Measurements from ENCODE around the gene SLC2A14. TPM values are rescaled to one million over a fixed set of nuclear protein-coding genes. Genes with fewer than 3 reads are reported as not detected.
"Not testable (repeated sequence)": the region's sequence is repeated elsewhere in the genome, so short reads cannot be mapped to it uniquely, and the experiment has no call there.

SLC2A14 gene
- total RNA-seq = not detected

DNA sequence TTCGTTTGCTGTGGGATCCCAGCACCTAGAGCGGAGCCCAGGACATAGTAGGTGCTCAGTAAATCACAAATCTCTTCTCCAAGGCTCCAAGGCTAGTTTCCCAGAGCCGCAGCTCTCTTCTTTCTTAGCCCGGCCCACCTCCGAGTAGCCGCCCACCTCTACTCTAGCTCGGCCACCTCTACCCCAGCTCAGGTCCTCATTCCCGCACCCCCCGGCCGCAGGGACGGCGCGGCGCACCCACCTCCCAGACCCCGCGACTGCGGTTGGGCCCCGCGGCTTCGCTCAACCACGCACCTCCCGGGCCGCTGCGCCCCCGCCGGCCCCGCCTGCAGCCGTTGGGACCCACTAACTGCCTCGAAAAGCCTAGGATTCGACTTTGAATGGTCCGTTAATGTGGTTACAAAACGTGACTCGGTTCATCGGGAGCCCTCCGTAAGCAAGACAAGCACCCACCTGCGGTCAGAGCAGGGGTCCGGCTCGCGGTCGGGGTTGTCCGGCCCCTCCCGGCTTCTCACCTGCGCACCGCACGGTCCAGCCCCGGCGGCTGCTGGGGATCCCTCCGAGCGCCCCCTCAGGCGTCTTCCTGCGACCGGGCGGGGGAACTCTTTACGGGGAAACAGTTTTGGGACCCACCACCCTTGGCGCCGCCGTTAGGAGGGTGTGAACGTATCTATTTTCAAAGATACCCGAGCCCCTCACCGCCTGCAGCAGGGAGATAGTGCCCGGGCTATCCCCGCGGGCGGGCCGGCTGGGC, at the start of gene SLC2A14:
Gene SLC2A14 (minus strand): TSS at position 350 of the 754 bp plus-strand sequence. CDS start 3,035 bp downstream, outside the sequence.
- DNase-seq = no peak

DNA sequence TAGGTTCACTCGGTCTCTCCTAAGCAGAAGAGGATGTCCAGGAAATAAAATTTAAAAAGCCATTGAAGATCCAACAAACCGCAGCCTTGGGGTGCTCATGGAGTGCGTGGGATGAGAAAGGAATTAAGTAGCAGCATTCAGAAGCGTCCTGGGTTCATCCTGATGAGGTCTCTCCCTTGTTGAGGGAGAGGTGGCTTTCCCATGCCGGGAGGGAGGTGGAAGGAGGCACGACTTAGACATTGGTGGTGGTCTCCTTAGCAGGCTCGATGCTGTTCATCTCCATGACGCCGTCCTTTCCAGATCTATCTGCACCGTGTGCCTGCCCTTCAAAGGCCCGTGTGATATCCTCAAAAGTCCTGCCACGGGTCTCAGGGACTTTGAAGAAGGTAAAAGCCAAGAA, 48.5 kb upstream of the SLC2A14 start:
- not testable (repeated sequence) for DNase-seq

DNA sequence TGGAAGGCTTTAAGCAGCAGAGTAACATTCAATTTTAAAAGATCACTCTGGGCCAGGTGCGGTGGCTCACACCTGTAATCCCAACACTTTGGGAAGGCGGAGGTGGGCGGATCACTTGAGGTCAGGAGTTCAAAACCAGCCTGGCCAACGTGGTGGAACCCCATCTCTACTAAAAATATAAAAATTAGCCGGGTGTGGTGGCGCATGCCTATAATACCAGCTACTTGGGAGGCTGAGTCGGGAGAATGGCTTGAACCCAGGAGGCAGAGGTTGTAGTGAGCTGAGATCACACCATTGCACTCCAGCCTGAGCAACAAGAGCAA, 45.5 kb upstream of the SLC2A14 start:
- DNase-seq = not testable (repeated sequence)

DNA sequence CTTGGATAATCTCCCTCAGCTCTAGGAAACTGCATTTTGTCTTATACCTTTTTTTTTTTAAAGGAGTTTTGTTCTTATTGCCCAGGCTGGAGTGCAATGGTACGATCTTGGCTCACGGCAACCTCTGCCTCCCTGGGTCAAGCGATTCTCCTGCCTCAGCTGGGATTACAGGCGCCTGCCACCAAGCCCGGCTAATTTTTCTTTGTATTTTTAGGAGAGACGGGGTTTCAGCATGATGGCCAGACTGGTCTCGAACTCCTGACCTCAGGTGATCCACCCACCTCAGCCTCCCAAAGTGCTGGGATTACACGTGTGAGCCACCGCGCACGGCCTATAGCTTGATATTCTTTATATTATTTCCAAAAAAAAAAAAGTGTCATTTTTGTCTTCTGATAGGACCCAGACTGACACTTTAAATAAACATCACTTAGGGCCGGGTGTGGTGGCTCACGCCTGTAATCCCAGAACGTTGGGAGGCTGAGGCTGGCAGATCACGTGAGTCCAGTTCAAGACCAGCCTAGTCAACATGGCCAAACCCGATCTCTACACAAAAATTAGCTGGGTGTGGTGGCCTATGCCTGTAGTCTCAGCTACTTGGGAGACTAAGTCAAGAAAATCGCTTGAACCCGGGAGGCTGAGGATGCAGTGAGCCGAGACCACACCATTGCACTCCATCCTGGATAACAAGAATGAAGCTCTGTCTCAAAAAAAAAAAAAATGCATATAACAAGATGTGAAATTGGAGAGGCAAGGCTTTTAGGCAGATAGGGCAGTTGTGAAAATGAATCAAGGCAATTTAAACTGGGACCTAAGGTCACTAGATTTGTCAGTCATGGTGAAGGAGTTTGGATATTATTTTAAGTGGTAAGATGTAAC, 44.9 kb upstream of the SLC2A14 start:
- DNase-seq = no peak

DNA sequence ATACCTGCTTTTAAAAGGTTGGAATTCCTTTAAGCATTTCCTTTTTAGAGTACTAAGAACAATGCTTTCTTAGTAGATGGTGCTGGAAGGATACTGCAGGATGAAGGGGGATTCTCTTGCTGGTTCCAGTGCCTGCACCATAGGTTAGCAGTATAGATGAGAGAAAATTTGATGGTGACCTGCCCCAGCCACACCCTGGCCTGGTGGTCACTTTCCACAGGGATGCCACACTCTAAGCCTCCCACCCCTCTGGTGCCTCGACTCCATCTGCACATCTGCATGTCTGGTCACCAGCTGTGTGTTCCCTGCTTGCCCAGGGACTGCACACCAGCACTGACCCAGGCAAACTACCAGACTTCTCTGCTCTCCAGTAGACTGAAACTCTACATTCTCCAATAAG, 44.2 kb upstream of the SLC2A14 start:
- DNase-seq = no peak

DNA sequence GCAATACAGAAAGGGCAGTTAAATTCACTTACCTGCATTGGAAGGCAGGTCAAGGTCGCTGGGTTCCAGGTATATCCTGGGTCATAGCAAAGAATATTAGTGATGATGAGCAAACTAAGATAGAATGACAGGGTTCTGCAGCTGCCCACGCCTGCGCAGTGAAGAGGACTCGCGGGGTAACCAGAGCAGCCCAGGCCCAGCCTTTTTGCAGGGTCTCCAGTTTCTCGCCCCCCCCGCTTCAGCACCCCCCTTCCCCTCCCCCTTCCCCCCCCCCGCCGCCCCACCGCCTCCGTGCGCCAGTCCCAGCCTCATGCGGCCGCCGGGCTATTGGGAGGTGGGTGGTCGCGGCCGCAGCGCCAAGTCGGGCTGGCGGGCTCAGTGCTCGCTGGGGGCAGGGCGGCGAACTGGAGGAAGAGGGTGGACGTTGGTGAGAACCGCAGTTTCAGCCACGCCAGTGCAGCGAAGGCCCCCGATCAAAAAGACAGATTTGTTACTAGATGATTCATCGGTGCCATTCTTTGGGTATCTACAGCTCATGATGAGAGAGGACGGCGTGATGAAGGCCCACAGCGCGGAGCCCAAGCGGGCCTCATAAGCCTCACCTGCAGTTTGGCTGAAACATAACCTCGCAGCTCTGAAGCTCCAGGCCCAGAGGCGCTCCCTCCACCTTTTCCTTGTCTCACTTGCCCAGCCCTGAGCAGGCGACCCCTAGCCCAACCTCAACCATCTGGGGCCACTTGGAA, 43.1 kb upstream of the SLC2A14 start:
- DNase-seq = no peak

DNA sequence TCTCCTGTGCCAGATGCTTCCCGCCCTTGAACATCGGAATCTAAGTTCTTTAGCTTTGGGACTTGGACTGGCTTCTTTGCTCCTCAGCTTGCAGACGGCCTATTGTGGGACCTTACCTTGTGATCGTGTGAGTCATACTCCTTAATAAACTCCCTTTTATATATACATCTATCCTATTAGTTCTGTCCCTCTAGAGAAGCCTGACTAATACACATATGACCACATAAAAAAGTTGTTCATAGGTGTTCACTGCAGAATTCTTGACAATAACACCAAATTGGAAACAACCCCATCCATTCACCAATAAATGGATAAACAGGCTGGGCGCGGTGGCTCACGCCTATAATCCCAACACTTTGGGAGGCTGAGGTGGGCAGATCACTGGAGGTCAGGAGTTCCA, 37.4 kb upstream of the SLC2A14 start:
- not testable (repeated sequence) for DNase-seq

DNA sequence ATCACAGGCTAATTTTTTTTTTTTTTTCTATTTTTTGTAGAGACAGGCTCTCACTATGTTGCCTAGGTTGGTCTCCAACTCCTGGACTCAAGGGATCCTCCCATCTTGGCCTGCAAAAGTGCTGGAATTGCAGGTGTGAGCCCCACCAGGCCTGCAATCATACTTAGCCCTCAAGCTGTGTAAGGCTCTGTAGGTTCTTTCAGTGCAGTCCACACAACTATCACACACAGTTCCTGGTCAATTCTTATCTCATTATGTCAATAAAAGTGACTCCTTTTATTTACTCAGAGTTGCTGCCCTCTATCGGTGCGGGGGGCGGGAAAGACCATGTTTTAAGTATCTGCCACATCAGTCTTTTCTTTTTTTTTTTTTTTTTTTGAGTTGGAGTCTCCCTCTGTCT, 34.3 kb upstream of the SLC2A14 start:
- DNase-seq = no peak

DNA sequence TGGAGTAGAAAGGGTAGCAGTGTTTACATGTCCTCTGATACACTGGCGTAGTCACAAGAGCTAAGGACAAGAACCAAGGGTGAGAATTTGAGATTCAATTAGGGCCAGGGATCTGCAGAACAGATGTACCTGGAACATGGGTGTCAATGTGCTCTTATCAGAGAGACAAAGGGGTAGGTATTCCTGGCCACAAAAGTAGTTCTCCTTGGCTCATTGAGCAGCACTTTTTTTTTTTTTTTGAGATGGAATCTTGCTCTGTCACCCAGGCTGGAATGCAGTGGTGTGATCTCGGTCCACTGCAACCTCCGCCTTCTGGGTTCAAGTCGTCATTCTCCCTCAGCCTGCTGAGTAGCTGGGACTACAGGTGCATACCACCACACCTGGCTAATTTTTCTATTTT, 33.6 kb upstream of the SLC2A14 start:
- DNase-seq = not testable (repeated sequence)

DNA sequence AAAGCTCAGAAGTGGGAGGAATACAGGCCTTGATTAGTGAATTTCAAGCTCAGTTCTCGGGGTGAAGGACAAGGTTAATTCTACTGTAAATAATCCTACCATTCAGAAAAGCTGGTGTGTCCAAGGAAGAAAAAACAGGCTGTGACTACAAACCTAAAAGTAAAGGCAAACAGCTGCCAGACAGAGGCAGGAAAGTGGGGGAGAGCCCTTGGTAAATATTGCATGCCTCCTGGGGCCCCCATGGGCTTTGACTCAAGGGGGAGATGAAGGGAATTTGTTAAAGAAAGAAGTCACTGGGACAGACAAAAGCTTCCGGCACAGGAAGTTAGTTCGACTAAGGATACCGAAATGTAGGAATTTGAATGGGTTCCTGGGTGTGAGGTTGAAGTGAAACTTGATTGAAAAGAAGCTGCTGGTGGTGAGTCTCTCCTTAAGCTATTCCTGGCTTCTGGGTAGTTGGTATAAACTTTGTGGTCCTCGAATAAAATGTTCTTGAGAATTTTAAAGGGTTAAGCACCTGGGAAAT, 32.9 kb upstream of the SLC2A14 start:
- not testable (repeated sequence) for DNase-seq

DNA sequence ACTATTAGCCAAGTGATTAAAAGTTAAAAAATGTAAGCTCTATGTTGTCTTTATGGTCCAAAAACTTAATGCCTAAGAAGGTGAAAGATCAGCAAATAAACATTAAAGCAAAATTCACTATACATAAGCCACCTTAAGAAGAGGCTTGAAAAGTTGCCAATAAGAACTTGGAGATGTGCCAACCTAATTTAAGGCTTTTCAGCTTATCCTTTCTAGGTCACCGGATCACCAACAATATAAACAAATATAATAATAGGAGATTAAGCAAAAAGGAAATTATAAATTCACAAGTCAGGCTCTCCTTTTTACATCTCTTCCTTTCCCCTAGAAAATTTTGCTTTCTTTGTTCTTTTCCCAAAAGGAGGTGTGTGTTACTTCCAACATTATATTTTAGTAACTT, 32.4 kb upstream of the SLC2A14 start:
- DNase-seq = no peak

DNA sequence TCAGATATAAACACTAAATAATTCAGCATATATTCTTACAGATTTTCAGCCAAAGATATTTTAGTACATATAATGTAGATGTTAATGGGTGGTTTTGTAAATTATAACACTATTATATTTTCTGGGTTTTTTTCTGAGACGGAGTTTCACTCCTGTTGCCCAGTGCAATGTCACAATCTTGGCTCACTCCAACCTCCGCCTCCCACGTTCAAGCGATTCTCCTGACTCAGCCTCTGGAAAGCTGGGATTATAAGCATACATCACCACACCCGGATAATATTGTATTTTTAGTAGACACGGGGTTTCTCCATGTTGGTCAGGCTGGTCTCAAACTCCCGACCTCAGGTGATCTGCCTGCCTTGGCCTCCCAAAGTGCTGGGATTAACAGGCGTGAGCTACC, 29.7 kb upstream of the SLC2A14 start:
- not testable (repeated sequence) for DNase-seq

DNA sequence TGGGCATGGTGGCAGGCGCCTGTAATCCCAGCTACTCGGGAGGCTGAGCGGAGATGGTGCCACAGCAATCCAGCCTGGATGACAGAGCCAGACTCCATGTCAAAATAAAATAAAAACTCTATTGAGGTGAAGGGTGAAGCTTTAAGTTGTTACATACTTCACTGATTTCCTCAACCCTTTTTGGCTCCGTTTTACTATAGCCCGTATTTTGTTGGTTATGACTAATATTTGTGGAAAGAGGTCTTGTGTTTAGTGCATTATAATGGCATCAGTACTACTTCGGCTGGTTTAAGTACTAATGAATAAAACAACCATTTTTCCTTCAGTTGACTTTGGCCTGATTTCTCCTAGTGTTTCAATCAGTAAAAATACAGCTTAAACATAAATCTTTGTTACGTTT, 27.0 kb upstream of the SLC2A14 start:
- no peak for DNase-seq

DNA sequence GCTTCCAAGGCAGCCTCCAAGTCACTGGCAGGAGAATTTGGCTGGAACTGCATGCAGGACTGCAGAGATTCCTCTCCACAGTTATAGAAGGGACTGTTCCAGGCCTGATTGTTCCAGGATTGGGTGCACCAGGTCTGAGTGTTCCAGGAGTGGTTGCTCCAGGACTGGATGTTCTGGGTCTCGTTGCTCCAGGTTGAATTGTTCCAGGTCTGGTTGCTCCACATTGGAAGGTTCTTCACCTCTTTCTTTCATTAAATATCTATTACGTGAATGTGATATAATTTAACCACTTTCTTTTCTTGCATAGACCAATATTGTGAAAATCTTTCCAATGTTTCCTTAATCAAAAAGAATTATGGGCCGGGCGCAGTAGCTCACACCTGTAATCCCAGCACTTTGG, 24.0 kb upstream of the SLC2A14 start:
- DNase-seq = not testable (repeated sequence)

DNA sequence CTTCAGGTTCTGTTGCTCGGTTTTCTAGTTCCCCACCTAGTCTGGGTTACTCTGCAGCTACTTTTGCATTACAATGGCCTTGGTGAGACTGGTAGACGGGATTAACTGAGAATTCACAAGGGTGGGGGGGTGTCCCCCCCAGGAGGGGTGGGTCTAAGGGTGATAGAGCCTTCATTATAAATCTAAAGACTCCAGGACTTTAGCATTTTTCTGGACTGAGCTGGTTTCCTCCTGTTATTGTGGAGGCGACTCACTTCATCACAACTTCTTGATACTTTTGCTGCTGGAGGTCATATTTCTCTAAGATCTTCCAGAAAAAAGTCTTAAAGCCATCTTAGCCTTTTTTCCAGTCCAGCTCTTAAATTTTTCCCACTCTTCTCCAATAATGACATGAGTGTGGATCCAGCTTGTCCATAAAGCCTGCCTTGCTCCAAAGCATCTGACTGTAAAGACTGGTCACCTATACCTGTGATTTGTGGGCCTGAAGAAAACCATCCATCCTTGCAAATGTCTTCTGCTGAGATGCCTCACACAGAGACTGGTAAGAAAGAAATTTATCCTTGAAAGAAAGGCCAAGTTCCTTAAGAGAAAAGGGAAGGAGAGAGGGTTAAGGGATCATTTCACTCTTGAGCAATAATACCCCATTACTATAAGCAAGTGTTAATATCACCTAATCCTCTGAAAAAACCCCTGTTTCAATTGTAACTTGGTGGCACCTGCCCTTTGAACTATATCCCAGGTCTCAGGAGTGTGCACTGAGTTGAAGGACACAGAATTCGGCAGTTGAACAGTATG, 19.7 kb upstream of the SLC2A14 start:
- DNase-seq = no peak

DNA sequence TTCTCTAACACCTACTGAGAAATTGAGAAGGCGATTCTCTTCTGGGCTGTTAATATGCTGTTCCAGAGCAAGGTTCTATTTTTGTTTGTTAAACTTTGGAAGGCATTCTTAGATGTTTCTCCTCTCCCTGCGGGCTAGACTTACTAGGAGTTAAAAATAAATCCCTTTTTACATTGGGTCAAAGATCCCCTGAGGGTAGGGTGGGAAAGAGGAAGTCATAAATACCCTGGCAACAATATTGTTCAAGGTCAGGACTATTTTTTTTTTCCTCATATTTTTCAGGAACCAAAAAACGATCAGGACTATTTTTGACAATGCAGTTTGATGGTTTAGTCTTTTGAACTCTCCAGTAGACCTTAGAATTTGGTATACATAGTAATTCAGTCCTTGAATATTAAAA, 12.0 kb upstream of the SLC2A14 start:
- no peak for DNase-seq

DNA sequence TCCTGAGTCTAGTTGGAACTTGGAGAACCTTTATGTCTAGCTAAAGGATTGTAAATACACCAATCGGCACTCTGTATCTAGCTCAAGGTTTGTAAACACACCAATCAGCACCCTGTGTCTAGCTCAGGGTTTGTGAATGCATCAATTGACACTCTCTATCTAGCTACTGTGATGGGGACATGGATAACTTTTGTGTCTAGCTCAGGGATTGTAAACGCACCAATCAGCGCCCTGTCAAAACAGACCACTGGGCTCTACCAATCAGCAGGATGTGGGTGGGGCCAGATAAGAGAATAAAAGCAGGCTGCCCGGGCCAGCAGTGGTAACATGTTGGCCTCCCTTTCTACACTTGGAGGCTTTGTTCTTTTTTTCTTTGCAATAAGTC, 9.0 kb upstream of the SLC2A14 start:
- not testable (repeated sequence) for DNase-seq

DNA sequence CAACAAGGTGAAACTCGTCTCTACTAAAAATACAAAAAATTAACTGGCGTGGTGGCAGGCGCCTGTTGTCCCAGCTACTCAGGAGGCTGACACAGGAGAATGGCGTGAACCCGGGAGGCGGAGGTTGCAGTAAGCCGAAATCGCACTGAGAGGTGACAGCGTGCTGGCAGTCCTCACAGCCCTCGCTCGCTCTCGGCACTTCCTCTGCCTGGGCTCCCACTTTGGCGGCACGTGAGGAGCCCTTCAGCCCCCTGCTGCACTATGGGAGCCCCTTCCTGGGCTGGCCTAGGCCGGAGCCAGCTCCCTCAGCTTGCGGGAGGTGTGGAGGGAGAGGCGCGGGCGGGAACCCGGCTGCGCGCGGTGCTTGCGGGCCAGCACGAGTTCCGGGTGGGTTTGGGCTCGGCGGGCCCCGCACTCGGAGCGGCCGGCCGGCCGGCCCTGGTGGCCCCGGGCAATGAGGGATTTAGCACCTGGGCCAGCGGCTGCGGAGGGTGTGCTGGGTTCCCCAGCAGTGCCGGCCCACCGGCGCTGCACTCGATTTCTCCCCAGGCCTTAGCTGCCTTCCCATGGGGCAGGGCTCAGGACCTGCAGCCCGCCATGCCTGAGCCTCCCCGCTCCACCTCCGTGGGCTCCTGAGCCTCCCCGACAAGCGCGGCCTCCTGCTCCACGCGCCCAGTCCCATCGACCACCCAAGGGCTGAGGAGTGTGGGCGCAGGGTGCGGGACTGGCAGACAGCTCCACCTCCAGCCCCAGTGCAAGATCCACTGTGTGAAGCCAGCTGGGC, 8.4 kb upstream of the SLC2A14 start:
- not testable (repeated sequence) for DNase-seq

DNA sequence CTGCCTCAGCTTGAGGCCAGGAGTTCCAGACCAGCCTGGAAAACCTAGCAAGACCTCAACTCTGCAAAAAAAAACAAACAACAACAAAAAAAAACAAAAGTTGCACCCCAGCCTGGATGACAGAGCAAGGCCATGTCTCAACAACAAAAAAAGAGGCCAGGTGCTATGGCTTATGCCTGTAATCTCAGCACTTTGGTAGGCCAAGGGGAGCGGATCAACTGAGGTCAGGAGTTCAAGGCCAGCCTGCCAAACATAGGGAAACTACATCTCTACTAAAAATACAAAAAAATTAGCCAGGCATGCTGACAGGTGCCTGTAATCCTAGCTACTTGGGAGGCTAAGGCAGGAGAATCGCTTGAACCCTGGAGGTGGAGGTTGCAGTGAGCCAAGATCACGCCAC, 6.5 kb upstream of the SLC2A14 start:
- no peak for DNase-seq

DNA sequence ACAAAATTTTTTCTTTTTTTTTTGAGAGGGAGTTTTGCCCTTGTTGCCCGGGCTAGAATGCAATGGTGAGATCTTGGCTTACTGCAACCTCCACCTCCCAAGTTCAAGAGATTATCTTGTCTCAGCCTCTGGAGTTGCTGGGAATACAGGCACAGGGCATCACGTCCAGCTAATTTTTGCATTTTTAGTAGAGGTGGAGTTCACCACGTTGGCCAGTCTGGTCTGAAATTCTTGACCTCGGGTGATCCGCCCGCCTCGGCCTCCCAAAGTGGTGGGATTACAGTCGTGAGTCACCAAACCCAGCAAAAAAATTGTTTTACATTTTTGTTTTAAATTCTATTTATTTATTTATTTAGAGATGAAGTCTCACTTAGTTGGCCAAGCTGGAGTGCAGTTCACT, 4.7 kb upstream of the SLC2A14 start:
- no peak for DNase-seq

DNA sequence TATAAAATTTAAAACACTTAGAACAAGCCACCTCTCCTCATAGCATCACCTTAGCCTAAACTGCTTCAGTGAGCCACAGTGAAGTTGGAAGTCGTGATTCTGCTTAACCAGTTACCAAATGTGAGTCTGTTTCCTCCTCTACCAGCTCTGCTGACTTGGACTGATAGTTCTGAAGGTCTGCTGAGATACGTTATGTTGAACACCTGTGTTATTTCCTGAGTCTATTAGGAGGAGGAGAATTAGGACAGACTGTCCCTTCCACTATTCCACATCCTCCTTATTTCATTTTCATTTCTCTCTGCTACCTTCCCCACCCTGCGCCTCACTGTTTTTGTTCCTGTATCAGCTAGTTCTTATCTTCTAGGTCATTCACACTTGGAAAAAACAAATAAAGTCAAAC, 2.4 kb downstream of the SLC2A14 start:
- no peak for DNase-seq

Data from occipital lobe (tissue), 2 donors.